Measurements from ENCODE around the gene FOXE1.

FOXE1 gene

DNA sequence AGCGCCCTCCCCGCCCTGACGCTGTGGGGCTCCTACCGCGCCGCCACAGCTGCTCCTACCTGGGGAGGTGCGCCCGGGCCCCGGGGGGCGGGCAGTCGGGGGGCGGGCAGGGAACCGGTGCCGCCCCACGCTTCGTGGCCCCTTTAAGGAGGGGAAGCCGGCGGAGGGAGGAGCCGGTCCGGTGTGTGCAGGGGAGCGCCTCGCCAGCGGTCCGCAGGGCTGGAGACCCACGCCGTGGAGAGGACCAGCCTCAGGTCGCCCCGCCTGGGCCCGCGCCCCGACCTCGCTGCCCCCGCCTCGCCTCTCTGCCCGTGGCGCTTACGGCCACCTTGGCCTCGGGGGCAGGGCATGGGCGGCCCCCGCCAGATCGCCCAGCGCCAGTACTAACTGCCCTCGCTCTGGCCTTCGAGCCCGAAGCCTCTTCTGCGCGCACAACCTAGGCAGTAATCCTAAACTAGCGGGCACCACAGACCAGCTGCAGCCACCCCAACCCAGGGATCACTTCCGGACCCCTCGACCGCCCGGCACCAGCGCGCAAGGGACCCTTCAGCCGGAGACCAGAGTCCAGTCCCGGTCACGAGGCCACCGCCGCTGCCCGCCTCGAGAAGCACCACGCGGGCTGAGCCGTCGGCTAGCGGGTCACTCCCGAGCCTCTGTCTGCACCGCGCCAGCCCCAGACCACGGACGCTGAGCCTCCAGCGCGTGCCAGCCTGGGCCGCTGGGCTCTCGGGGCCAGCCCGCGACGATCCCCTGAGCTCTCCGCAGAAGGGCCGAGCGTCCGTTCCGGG is at the start of gene FOXE1:
Gene FOXE1 (plus strand): TSS at position 171 of the 788 bp plus-strand sequence. CDS start 689 bp downstream, outside the sequence.
- no peak for DNase-seq

DNA sequence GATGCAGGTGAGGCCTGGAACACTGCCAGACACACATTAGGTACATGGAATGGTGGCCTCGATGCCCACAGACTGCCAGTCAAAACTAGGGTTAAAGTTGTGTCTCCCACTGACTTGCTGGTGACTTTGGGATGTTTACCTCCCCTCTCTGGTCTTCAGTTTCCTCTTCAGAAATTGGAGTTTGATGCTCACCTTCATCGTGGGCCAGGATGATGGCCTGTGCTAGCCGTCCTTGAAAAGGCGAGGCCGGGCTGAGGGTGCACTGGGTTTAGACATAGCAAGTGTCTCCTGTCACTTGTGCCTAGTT is 49.0 kb upstream of the FOXE1 start:
- DNase-seq = no peak

DNA sequence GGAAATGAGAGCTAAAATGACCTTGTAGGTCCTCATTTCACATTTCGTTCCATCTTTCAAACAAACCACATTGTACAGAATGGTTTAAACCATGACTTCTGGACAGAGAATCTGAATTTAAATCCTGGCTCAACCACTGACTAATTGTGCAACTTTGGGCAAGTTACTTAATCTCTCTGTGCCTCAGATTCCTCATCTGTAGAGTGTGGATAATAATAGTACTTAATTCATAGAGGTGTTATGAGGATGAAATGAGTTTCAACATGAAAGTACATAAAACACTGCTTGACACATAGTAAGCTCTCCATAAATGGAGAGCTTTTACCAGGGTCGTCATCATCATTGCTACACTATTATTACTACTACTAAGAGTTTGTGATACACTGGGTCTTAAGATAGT is 46.3 kb upstream of the FOXE1 start:
- DNase-seq = no peak

DNA sequence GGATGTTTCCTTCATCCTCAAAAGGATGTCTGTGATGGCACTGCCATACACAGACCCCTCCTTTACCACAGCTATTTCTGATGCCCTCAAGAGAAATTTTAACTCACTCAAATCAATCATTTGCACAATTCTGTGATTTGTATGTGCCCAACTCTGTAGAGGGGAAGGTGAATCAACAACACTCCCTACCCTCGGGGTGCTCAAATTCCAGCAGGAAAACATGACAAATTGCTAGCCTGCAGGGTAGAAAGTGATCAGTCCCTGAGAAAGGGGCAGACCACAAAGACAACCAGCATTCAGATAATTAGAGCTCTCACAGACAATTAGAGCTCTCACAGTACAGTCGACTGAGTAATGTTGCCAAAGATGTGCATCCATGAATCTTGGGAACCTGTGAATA is 45.3 kb upstream of the FOXE1 start:
- no peak for DNase-seq

DNA sequence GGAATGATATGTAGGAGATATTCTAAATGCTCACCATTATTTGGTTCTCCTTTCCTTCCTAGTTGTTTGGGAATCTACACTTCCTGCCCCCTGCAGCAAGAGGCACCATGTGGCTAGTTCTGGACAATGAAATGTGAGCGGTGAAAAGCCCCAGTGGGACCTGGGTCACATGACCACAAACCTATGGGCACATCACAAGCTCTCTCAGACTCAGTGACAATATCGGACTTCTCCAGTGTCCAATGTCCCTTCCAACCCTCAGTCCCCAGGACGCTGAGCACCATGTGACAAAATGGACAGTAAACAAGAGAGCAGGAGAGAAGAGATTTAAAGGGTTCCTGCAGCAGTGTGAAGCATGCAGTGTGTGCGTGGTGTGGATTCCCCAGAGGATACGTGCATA is 44.6 kb upstream of the FOXE1 start:
- DNase-seq = no peak

DNA sequence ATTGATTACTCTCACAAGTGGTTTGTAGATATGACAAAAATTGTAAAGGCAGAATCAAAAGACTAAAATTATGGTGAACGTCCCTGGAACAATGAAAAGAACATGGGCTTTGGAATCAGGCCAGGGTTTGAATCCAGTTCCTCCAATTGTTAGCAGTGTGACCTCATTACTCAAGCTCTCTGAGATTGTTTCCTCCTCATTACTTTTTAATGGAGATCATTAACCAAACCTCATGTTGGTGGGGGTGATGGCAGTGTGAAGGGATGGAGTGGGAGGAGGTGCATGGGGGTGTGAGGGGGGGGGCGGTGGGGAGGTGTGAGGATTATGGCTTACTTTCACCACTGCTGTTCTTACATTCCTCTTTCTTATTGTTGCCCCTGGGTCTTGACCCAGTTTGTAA is 44.1 kb upstream of the FOXE1 start:
- DNase-seq = no peak

DNA sequence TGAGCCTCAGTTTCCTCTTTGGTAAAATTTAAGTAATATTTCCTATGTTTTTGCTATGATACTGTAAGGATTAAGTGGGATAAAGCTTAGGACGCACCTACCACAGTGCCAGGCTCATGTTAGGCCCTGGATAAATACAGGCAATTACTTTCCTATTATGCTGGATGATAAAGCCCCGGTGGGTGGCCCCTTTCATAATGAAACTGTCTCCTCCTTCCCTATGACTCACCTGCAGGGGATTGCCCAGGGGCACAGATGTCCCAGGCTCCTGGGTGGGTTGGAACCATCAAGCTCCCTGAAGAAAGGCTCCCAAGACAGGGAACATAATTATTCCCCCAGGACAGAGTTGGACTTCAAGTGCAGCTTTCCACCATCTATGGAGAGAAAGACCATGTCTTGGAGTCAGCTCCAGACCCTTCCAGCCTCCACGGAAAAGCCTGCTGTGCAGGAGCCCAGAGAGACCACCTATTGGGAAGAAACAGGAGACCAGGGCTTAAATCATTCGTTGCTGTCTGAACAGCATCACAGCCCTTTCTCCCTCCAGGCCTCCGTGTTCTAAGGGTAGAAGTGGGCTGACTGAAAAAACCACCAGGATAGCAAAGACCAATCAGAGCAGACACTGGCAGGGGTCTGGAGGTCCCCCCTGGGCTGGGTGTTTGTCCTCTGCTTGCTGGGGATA is 43.2 kb upstream of the FOXE1 start:
- DNase-seq = no peak

DNA sequence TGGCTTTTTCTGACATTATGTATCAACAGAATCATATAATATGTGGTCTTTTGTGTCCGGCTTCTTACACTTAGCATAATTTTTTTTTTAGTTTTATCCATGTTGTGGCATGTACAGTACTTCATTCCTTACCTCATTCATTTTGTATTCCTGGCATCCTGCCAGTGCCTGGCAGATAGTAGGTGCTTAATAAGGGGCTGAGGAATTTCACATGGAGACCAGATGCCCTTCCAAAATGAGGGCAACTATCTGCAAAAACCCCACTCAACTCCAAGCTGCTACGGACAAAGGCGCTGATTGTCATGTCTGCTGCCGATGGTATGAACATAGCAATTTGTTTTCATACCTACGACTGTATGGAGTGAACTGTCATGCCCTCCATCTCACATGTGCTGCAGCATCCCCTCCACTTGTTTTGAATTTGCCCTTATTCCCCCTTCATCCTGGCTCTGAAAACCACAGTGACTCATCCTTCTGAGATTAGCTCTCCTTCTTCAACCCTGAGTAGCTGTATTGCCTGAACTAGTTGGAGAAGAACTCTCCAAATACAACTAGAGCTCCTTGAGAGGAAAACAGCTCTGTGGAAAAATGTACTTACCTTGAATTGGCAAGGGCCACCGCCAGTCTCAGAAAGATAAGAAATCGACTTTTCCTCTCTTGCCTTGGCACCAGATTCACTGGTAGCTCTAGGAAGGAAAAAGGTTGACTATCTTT is 41.3 kb upstream of the FOXE1 start:
- DNase-seq = no peak

DNA sequence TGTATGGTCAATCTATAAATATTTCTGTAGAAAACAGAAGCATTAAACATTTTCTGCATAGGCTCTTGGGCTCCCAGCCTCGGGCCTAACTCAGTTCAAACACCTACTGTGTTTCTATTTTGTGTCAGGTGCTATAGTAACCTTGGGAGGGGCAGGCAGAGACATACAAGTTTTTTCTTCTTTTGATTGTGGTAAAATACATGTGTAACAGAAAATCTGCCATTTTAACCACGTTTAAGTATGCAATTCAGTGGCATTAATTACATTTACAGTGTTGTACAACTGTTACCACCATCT is 40.8 kb upstream of the FOXE1 start:
- DNase-seq = no peak

DNA sequence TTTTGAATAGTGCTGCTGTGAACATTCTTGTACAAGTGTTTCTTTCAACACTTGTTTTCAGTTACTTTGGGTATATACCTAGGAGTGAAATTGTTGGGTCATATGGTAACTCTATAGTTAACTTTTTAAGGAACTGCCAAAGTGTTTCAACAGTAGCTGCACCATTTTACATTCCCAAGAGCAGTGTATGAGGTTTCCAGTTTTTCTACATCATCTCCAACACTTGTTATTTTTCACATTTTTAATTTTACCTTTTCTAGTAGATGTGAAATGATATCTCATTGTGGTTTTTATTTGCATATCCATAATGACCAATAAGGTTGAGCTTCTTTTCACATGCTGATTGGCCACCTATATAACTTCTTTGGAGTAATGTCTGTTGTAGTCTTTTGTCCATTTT is 40.0 kb upstream of the FOXE1 start:
- no peak for DNase-seq

DNA sequence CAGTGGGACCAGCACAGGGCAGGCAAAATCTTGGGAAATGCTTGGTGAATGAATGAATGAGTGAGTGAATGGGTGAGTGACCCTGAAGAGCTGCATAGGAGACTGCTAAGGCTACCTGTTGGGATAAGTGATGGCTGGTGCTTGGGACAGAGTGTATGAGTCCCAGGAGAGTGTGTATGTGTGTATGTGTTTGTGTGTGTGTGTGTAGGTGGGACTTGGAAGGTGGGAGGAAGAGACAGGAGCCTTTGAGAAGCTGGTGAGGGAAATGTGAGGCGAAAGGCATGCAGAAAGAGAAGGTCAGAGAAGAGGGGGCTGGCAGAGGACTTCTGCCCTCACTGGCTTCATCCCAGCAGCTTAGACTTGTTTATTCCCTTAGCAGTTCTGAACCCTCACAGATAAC is 33.3 kb upstream of the FOXE1 start:
- no peak for DNase-seq

DNA sequence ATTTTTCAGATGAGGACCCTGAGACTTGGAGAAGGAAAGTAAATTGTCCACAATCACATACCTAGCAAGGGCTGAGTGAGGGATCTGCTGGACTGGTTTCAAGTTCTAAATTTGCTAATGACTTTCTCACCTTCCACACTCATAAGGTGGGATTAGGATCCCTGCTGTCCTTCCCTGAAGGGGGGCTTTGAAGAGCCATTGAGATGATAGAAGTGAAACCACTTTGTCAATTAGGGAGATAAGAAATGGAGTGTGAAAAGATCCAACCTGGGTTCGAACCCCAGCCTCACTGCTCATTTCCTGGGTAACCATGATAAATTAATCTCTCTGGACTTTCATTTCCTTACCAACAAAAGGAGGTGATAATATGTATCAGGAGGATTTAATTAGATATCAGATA is 32.7 kb upstream of the FOXE1 start:
- DNase-seq = no peak

DNA sequence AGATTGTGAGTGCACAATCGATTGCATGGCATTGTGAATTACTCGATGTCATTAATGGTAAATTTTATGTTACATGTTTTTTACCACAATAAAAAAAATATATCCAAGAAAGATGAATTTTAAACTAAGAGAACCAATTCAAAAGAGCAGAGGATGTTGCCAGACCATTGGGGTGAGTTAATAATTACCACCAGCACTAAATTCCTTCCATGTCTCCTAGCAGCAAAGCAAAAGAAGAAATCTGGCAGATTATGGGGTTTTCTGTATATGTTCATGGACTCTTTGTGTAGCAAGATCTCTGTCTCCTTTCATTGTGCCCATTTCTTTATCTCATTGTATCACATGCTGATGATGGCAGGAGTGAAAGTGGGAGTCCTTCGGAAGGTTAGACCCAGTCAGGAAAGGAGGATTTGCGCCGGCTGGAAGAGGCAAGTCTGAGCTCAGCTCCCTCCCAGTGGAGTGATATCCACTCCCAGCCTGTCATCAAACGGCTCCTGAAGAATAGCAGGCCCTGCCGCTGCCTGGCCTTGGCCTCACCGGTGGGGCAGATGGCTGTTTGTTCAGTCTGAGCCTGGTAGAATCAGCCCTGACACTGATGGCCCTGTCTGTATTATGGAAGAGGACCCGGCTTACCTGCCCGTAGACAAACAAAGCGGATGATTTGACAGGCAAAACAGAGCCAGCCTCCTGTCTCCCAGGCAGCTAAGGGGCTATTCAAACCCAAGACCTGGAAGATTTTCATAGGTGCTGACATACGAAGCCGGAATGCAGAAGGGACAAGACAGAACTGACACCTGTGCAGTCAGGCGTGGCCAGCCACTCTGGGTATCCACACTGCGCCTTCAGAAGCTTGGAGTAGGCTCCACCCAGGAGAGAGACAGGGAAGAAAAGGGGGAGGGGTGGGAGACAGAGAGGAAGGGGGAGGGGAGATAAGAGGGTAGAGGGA is 21.9 kb upstream of the FOXE1 start:
- no peak for DNase-seq

DNA sequence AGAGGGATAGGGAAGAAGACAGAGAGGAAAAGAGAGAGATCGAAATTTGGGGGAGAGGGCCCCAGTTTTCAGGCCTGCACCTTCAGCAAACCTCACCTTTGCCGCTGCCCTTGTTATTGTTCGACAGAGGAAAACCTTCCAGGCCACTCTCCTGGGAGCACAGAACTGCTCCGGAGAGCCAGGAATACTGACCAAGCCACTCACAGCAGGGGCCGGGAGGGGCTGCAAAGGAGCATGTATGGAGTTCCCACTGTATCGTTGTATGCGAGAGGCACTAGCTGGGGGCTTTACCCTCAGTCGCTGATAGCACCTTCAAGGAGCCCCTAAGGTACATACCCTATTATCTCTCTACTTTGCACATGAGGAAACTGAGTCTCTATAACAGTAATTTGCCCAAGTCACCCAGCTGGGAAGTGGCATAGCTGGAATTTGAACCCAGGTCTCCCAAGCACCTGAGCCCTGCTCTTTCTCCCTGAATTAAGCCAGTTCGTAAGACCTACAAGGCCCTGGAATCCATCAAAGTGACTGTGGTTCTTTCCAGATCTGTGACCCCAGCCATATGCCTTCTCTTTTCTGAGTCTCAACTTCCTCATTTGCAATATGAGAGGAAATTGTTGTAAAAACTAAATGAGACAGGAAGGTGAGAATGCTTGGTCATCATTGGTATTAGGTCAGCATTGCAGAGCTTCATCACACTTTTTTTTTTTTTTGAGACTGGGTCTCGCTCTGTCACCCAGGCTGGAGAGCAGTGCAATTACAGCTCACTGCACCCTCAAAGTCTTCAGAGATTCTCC is 21.0 kb upstream of the FOXE1 start:
- DNase-seq = no peak

DNA sequence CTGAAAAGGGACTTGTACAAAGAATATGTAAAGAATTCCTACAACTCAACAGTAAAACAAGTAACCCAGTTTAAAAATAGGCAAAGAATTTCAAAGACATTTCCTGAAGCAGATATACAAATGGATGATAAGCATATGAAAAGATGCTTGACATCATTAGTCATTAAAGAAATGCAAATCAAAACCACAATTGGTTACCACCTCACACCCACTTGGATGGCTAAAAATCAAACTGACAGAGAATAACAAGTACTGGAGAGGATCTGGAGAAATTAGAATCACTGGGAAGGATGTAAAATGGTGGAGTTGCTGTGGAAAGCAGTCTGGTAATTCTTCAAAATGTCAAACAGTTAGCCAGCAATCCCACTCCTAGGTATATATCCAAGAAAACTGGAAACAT is 12.5 kb upstream of the FOXE1 start:
- no peak for DNase-seq

DNA sequence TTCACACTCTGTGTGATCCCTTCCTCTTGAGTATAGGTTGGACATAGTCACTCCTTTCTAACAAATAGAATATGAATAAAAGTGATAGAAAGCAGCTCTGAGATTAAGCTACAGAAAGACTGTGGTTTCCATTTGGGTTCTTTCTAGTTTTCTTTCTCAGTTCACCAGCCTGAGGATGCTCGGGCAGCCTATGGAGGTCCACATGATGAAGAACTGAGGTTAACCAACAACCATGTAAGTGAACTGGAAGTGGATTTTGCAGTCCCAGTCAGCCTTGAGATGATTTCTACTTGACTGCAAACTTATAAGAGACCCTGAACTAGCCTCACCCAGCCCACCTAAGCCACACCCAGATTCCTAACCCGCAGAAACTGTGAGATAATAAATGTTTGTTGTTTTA is 10.1 kb upstream of the FOXE1 start:
- no peak for DNase-seq

DNA sequence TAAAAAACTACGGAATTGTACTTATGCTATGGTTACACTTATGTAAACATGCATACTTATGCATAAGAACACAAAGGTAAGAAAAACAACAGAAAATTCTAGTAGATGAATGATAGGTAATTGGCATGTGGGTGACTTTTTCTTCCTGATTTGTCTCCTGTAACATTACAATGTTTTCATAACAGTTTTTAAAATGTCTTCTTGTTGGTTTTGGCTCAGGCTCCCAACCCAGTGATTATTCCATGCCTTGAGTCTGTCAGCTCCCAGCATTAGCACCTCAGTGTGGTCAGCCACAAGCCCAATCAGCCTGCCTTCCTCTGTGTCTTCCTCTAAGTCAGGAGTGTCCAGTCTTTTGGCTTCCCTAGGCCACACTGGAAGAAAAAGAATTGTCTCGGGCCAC is 7.9 kb upstream of the FOXE1 start:
- no peak for DNase-seq

DNA sequence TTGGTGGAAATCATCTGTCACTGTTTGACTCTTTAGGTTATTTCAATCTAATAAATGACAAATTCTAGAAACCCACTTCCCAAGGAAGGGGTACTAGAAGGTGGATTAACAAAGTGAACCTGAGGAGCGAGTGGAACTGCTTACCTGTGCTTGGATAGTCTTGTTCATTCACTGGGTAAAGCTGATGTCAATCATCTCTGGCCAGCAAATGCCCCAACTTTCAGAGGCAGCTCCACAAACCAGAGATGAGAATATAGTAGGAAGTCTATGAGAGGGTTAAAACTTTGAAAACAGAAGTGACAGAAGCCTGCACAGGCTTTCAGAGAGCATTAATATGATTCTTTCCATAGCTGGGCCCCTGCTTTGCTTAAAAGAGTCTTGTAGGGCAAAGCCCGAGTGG is 7.3 kb upstream of the FOXE1 start:
- DNase-seq = no peak

DNA sequence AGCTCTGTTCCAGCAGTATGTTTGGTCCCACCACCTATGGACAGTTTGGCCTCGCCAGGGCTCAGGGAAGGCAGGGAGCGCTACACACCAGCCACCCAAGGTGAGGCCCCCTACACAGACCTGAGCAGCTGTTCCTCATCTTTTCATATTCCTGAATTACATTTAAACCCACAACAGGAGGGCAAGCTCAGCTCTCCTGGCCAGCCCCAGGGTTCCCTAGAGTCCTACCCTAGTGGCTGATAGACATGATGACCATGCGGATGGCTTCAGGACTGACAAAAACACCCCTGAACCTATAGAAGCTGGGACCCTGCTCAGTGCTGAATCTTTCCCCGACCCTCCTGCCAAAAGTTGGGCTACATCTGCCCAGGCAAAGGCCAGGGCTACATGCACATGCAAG is 6.7 kb upstream of the FOXE1 start:
- no peak for DNase-seq

DNA sequence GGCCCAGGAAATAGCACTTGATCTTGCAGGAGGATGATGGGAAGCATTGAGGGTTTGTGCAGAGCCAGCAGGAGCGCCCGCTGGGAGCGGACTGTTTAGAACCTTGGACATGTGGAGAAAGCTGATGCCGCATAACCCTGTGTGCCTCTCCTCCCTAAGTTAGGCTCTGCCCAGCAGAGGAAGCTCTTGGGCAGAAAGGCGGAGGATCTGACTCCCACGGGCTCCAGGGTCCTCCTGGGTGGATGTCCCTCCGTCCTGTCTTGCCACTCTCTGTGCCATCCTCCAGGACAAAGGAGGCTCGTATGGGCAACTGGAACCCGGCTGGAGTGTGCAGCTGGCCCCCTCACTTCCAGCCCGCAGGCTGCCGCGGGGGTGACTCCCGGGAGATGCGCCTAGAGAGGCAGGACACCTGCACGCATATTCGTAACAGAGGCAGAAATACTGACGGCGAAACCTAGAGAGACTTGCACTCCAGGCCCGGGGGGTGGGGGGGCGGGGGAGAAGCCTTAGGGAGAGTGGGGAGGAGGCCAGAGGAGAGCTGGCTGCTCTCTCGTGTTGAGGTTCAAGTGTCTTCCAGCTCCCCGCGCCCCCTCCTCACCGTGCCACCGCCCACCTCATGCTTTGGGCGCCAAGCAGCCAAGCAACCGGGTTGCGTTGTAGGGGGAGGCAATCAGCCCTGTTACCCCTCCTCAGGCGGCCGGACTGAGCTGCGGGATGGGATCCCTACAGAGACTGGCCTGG is 5.4 kb upstream of the FOXE1 start:
- DNase-seq = no peak

DNA sequence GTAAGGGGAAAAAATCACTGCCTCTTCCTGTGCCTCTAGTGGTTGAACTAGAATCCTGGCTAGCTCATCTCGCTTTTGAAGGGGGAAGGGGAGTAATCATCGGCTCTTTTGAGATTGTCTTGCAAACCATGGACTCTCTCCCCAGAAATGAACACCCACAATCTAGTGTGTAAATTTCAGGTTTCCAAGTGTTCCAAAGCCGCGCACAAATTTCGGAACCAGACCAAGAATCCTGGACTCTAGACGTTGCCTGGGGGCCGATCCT is 4.9 kb upstream of the FOXE1 start:
- no peak for DNase-seq
